Neural progenitor cell (in vitro differentiated cells): ENCODE data around the gene SHISA5.

Experiments used
- CTCF ChIP-seq: fragments of 200-600 bp; sonication (generic); IDR thresholded peaks from 2 replicates; pipeline ENCODE4 v1.5.1; 2017; ENCODE audit warnings: antibody characterized with exemption, mild to moderate bottlenecking
- EZH2 ChIP-seq: fragments of 200-600 bp; sonication (generic); IDR thresholded peaks from 2 replicates; pipeline ENCODE4 v1.6.1; 2017; ENCODE audit warnings: antibody characterized with exemption, mild to moderate bottlenecking, moderate library complexity

DNA sequence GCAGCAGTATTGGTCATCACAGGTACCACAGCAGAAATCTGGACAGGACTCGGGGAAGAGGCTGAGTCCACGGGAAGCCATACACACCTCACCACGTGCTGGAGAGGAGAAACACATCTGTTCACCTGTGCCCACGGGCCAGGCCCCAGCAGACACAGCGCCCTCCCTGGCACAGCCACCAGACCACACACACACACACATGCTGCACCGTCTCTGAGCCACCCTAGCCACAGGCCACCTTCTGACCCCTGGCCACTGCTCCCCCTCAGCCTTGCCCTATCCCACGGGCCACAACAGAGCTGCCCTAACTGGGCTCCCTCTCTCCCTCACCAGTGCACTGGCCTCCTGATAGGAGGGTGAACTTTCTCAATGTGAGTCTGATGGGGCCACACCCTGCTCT lies 2.8 kb downstream of the SHISA5 start:
- TF ChIP-seq CTCF = no peak
- no peak for TF ChIP-seq EZH2
